SU-DHL-6 (cell line): ENCODE data around the gene EEF1E1.

ENCODE experiments used
- H2AFZ ChIP-seq: fragments of 200-600 bp; sonication (generic); 2 replicates; pipeline ENCODE4 v1.6.1; 2014; ENCODE audit warnings: low read depth, mild to moderate bottlenecking, moderate library complexity, mixed read lengths, antibody characterized with exemption, low read length; ENCODE audit not compliant: severe bottlenecking
- H3F3A ChIP-seq: fragments of 200-600 bp; shearing (Covaris generic); 2 replicates; pipeline ENCODE4 v1.6.0; 2016; ENCODE audit warnings: antibody characterized with exemption, mild to moderate bottlenecking; ENCODE audit not compliant: insufficient read depth
- H3K27ac ChIP-seq: fragments of 200-600 bp; sonication (generic); 2 replicates; pipeline ENCODE4 v1.5.1; 2016; ENCODE audit warnings: low read depth, mild to moderate bottlenecking, low read length, moderate library complexity, mixed read lengths
- H3K27me3 ChIP-seq: fragments of 200-600 bp; sonication (generic), shearing (Covaris generic); 2 replicates; pipeline ENCODE4 v1.6.0; 2014; ENCODE audit warnings: mild to moderate bottlenecking, low read length
- H3K36me3 ChIP-seq: fragments of 200-600 bp; sonication (generic); 2 replicates; pipeline ENCODE4 v1.6.1; 2014; ENCODE audit warnings: mild to moderate bottlenecking, low read length, mixed read lengths
- H3K4me2 ChIP-seq: fragments of 300-600, 200-600 bp; shearing (Covaris generic), sonication (generic); 2 replicates; pipeline ENCODE4 v1.6.0; 2014; ENCODE audit warnings: low read length, low read depth, mild to moderate bottlenecking; ENCODE audit not compliant: poor library complexity, severe bottlenecking
- H3K4me3 ChIP-seq: fragments of 200-600 bp; sonication (generic); 2 replicates; pipeline ENCODE4 v1.5.1; 2014; ENCODE audit warnings: antibody characterized with exemption, low read length, mild to moderate bottlenecking, mixed read lengths; ENCODE audit not compliant: insufficient read depth, poor library complexity, severe bottlenecking
- H3K79me2 ChIP-seq: fragments of 200-600 bp; sonication (generic); 2 replicates; pipeline ENCODE4 v1.6.1; 2014; ENCODE audit warnings: mild to moderate bottlenecking, low read length, moderate library complexity; ENCODE audit not compliant: insufficient read depth
- H3K9ac ChIP-seq: fragments of 200-600 bp; sonication (generic); 2 replicates; pipeline ENCODE4 v1.7.0; 2014; ENCODE audit warnings: mild to moderate bottlenecking, low read length
- H3K9me2 ChIP-seq: fragments of 200-600 bp; sonication (generic); replicated peaks from 2 replicates; pipeline ENCODE4 v1.6.1; 2014; ENCODE audit warnings: low read length; ENCODE audit not compliant: insufficient read depth
- H3K9me3 ChIP-seq: fragments of 200-600 bp; sonication (generic); 2 replicates; pipeline ENCODE4 v1.6.1; 2014; ENCODE audit warnings: low read length, mixed read lengths; ENCODE audit not compliant: insufficient read depth
- H4K20me1 ChIP-seq: fragments of 200-600 bp; sonication (generic); 2 replicates; pipeline ENCODE4 v1.6.1; 2014; ENCODE audit warnings: low read depth, mild to moderate bottlenecking, antibody characterized with exemption, low read length, moderate library complexity, mixed read lengths
- EZH2phosphoT487 ChIP-seq: fragments of 200-600 bp; sonication (generic), shearing (Covaris generic); conservative IDR thresholded peaks from 2 replicates; pipeline ENCODE4 v1.6.1; 2018; ENCODE audit warnings: mild to moderate bottlenecking, antibody characterized with exemption, low read length, moderate library complexity, mixed read lengths
- TF ChIP-seq, protein P1 (sequence below): fragments of 200-600 bp; sonication (generic); IDR thresholded peaks from one replicate; pipeline ENCODE4 v1.5.1; 2017; ENCODE audit warnings: antibody characterized with exemption, mild to moderate bottlenecking, low read length, moderate library complexity; ENCODE audit not compliant: insufficient read depth, poor library complexity, severe bottlenecking

EEF1E1 gene

DNA sequence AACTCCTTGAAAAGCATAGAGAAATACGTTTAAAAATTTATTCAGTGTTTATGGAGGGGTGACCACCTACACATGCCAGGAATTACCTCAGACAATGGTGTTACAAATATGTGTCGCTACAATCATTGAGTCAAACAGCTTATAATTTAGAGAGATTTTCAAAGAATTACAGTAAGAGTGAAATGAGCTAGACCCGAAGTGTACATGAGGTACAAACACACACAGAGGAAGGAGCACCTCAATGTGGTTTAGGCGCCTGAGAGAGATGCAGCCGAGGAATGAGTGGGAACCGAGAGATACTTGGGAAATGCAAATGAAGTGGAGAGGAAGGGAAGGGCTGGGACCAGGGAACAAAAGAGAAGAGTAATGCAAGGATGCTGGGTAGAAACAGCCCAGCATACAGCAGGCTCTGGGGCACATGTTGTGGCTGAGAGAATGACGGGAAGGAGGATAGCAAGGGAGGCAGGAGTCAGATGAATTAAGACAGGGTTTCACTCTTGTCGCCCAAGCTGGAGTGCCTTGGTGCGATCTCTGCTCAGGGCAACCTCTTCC is 15.5 kb downstream of the EEF1E1 start:
- H3K4me3 ChIP-seq: no peak overlapping the region
- TF ChIP-seq, protein P1, sequence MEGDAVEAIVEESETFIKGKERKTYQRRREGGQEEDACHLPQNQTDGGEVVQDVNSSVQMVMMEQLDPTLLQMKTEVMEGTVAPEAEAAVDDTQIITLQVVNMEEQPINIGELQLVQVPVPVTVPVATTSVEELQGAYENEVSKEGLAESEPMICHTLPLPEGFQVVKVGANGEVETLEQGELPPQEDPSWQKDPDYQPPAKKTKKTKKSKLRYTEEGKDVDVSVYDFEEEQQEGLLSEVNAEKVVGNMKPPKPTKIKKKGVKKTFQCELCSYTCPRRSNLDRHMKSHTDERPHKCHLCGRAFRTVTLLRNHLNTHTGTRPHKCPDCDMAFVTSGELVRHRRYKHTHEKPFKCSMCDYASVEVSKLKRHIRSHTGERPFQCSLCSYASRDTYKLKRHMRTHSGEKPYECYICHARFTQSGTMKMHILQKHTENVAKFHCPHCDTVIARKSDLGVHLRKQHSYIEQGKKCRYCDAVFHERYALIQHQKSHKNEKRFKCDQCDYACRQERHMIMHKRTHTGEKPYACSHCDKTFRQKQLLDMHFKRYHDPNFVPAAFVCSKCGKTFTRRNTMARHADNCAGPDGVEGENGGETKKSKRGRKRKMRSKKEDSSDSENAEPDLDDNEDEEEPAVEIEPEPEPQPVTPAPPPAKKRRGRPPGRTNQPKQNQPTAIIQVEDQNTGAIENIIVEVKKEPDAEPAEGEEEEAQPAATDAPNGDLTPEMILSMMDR: no peak
- TF ChIP-seq EZH2phosphoT487: no peak
- H3K9me3 ChIP-seq: no peaks in the 10 kb centered on the region
- no peak overlapping the region for H3K9ac ChIP-seq
- H3K9me2 ChIP-seq: no peaks in the 10 kb centered on the region
- H3K27ac ChIP-seq: no peak overlapping the region
- peaks cover 73% of the 10 kb centered on the region for H3K36me3 ChIP-seq
- H3K79me2 ChIP-seq: peaks cover 67% of the 10 kb centered on the region
- peaks cover 6% of the 10 kb centered on the region; the same call in 1 of the 2 replicates for H3F3A ChIP-seq
- H3K4me2 ChIP-seq: no peak overlapping the region
- H2AFZ ChIP-seq: no peak overlapping the region
- H4K20me1 ChIP-seq: peaks cover 15% of the 10 kb centered on the region; the same call in 1 of the 2 replicates
- H3K27me3 ChIP-seq: no peaks in the 10 kb centered on the region

DNA sequence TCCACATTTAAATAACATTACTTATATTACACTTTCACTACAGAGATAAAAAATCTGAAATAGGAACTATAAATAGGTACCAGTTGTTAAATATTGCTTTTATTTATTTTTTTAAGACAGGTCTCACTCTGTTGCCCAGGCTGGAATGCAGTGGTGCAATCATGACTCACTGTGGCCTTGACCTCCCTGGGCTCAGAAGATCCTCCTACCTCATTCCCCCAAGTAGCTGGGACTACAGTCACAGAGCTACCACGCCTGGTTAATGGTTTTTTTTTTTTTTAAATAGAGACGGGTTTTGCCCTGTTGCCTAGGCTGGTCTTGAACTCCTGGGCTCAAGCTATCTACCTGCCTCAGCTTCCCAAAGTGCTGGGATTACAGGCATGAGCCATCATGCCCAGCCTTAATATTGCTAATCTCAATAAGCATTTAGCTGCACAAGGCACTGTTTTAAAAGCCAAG is 17.3 kb downstream of the EEF1E1 start:
- TF ChIP-seq, protein P1: no peak
- TF ChIP-seq EZH2phosphoT487: no peak
- H4K20me1 ChIP-seq: peaks cover 12% of the 10 kb centered on the region; the same call in 1 of the 2 replicates
- H3K27me3 ChIP-seq: no peaks in the 10 kb centered on the region
- H3K79me2 ChIP-seq: peaks cover 54% of the 10 kb centered on the region
- peaks cover 63% of the 10 kb centered on the region for H3K36me3 ChIP-seq
- no peaks in the 10 kb centered on the region for H3K9me3 ChIP-seq
- no peaks in the 10 kb centered on the region for H3K9me2 ChIP-seq
- no peak overlapping the region for H3K4me2 ChIP-seq
- no peak overlapping the region for H3K9ac ChIP-seq
- no peak overlapping the region for H3K4me3 ChIP-seq
- no peak overlapping the region for H3K27ac ChIP-seq
- H3F3A ChIP-seq: peaks cover 6% of the 10 kb centered on the region; the same call in 1 of the 2 replicates
- H2AFZ ChIP-seq: no peak overlapping the region

DNA sequence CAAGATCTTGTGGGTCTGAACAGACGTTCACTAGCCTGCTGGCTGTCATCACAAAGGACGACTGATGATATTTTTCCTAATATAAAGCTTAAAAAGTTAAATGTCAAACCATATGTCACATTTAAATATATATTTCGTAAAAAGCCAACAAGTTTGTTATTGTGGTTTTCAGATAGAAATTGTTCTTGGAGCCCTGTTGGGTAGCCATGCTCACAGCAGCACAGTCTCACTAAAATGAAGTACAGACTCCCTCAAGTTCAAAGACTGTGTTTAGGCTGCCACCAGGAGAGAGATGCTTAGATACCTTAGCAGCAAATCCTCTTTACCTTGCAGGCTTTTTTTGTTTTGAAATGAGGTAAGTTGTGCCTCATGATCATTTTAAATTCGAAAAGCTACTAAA is 17.8 kb downstream of the EEF1E1 start:
- Histone ChIP-seq H3K36me3 (peaks cover 61% of the 10 kb centered on the region), H3K9ac (no peak overlapping the region), H3K27me3 (no peaks in the 10 kb centered on the region), H3K27ac (no peak overlapping the region), H3K79me2 (peaks cover 54% of the 10 kb centered on the region), H3K4me3 (no peak overlapping the region), H3K9me2 (no peaks in the 10 kb centered on the region), H3K9me3 (no peaks in the 10 kb centered on the region), H3F3A (peaks cover 6% of the 10 kb centered on the region; the same call in 1 of the 2 replicates), H4K20me1 (peaks cover 12% of the 10 kb centered on the region; the same call in 1 of the 2 replicates), H3K4me2 (no peak overlapping the region), H2AFZ (no peak overlapping the region)
- no peak for TF ChIP-seq EZH2phosphoT487
- TF ChIP-seq, protein P1: no peak
